ENCODE data around the gene TMEM259. TPM values are rescaled to one million over a fixed set of nuclear protein-coding genes. Genes with fewer than 3 reads are reported as not detected.

TMEM259 gene
- total and polyA plus RNA-seq, 8 donors: 65.9 to 448 (median 90.0) TPM

DNA sequence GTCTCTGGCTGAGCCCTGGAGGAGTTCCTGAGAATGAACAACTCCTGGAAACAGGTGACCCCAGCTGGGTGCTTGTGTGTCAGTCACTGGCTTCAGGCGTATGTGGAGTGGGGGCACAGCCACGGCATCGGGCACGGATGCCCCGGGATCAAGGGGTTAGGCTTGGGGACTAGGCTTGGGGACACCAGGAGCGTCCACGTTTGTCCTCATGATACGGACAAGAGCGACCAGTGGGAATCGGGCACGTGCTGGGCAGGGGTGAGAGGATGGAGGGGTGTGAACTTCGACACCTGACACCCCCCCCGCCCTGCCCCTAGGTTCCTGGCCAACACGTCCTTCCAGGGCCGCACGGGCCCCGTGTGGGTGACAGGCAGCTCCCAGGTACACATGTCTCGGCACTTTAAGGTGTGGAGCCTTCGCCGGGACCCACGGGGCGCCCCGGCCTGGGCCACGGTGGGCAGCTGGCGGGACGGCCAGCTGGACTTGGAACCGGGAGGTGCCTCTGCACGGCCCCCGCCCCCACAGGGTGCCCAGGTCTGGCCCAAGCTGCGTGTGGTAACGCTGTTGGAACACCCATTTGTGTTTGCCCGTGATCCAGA lies 16.6 kb downstream of the TMEM259 start:
- intact Hi-C loops (cut with DNase I): no loop called here
- Histone ChIP-seq H3K27me3 (peaks cover 0 to 4% (median 2%) of the 10 kb centered on the region in 4 donors), H3K4me1 (no peaks in the 10 kb centered on the region), H3K9me3 (no peaks in the 10 kb centered on the region), H3K27ac (no peak overlapping the region), H3K36me3 (peaks cover 0 to 1% (median 0%) of the 10 kb centered on the region in 3 donors), H3K4me3 (no peak overlapping the region)
- TF ChIP-seq, protein P1, sequence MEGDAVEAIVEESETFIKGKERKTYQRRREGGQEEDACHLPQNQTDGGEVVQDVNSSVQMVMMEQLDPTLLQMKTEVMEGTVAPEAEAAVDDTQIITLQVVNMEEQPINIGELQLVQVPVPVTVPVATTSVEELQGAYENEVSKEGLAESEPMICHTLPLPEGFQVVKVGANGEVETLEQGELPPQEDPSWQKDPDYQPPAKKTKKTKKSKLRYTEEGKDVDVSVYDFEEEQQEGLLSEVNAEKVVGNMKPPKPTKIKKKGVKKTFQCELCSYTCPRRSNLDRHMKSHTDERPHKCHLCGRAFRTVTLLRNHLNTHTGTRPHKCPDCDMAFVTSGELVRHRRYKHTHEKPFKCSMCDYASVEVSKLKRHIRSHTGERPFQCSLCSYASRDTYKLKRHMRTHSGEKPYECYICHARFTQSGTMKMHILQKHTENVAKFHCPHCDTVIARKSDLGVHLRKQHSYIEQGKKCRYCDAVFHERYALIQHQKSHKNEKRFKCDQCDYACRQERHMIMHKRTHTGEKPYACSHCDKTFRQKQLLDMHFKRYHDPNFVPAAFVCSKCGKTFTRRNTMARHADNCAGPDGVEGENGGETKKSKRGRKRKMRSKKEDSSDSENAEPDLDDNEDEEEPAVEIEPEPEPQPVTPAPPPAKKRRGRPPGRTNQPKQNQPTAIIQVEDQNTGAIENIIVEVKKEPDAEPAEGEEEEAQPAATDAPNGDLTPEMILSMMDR (IDR thresholded peaks at IDR 0.05): no peak
- ATAC-seq (no peak), FAIRE-seq (no peak), DNase-seq (peak in 1 of 6 donors; percentile 57)
- 56 to 59% methylated on average over 31 to 32 of the region's 32 CpGs for WGBS, 2 donors

DNA sequence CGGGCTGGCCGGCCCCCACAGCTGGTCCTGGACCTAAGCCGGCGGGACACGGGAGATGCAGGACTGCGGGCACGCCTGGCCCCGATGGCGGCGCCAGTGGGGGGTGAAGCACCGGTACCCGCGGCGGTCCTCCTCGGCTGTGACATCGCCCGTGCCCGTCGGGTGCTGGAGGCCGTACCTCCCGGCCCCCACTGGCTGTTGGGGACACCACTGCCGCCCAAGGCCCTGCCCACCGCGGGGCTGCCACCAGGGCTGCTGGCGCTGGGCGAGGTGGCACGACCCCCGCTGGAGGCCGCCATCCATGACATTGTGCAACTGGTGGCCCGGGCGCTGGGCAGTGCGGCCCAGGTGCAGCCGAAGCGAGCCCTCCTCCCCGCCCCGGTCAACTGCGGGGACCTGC lies 17.6 kb downstream of the TMEM259 start:
- ATAC-seq (no peak), DNase-seq (peak in 1 of 6 donors; percentile 79), FAIRE-seq (no peak)
- intact Hi-C loops (cut with DNase I): no loop called here
- H3K27ac ChIP-seq: no peak overlapping the region
- 79 to 88% methylated on average over 36 to 37 of the region's 37 CpGs for WGBS, 2 donors
- H3K4me3 ChIP-seq: no peak overlapping the region
- H3K36me3 ChIP-seq: no peaks in the 10 kb centered on the region
- TF ChIP-seq, protein P1 (IDR thresholded peaks at IDR 0.05): no peak
- H3K27me3 ChIP-seq: peaks cover 0 to 7% (median 2%) of the 10 kb centered on the region in 4 donors
- H3K4me1 ChIP-seq: no peaks in the 10 kb centered on the region
- H3K9me3 ChIP-seq: no peaks in the 10 kb centered on the region

DNA sequence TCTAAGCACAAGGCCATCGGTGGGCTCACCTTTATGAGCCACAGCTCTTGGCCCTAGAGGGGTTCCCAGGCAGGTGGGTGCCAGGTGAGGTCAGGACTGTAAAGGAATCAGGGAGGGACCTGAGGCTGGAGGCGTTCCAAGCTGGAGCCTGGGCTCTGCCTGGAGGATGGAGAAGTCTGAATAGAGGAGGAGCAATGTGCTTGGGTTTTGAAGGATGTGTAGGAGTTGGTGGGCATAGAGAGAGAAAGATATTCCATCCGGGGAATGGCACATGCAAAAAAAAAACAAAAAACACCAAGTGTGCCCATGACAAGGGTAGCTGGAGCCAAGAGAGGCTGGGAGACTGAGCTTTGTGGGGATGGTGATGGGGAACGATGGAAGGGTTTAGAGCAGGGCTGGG lies 18.3 kb downstream of the TMEM259 start:
- Histone ChIP-seq H3K9me3 (no peaks in the 10 kb centered on the region), H3K36me3 (no peaks in the 10 kb centered on the region), H3K4me1 (no peaks in the 10 kb centered on the region), H3K27me3 (peaks cover 0 to 9% (median 2%) of the 10 kb centered on the region in 4 donors), H3K27ac (no peak overlapping the region), H3K4me3 (no peak overlapping the region)
- ATAC-seq (no peak), DNase-seq (peak in 1 of 6 donors; percentile 51), FAIRE-seq (no peak)
- TF ChIP-seq, protein P1 (IDR thresholded peaks at IDR 0.05): no peak
- intact Hi-C loops (cut with DNase I): no loop called here
- 70% methylated on average over 4 of the region's 4 CpGs for WGBS, 2 donors

DNA sequence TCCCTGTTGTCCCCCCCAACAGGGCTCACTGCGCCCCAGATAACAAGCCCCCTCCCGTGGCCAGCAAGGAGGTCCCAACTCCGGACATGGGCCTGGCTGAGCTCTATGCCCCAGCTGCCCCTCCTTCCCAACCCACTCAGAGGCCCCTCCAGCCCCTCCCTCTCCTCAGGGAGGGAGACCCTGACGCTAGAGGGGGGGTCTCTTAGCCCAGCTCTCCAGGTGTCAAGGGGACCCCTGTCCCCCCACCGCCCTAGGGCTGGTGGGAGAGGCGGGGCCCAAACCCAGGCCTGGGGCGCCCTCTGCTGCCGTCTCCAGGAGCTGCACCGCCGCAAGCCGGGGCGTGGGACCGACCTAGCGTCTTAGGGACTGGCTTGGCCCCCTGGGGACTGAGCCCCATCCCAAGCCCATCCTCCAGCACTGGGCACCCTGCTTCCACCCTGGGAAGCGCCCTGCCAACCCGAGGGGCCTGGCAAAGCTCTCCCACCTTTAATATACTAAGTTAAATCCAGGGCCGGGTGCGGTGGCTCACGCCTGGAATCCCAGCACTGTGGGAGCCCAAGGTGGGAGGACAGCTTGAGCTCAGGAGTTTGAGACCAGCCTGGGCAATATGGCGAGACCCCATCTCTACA lies 19.3 kb downstream of the TMEM259 start:
- 12% methylated on average over 19 to 20 of the region's 20 CpGs for WGBS, 2 donors
- peak in 4 of 6 donors; percentile 56 to 89 (median 78) for DNase-seq
- Histone ChIP-seq H3K27me3 (peaks cover 0 to 9% (median 2%) of the 10 kb centered on the region in 4 donors), H3K36me3 (no peaks in the 10 kb centered on the region), H3K4me3 (no peak overlapping the region), H3K4me1 (no peaks in the 10 kb centered on the region), H3K27ac (no peak overlapping the region), H3K9me3 (no peaks in the 10 kb centered on the region)
- intact Hi-C loops (cut with DNase I): no loop called here
- no peak for FAIRE-seq
- TF ChIP-seq, protein P1 (IDR thresholded peaks at IDR 0.05): peak; percentile 78 to 87 (median 83)
- ATAC-seq: peak; percentile 53 to 86 (median 79)
